HL-60 (cell line): ENCODE results near the gene ANKRD13A.

Source experiments
- GABPA ChIP-seq: IDR thresholded peaks from 2 replicates; pipeline ENCODE4 v1.6.1; 2012; ENCODE audit warnings: low read depth
- POLR2AphosphoS5 ChIP-seq: IDR thresholded peaks from 2 replicates; pipeline ENCODE4 v1.6.1; 2012; ENCODE audit warnings: low read depth
- SPI1 ChIP-seq: IDR thresholded peaks from 2 replicates; pipeline ENCODE4 v1.6.1; 2012; ENCODE audit warnings: low read depth, mild to moderate bottlenecking, borderline replicate concordance
- TF ChIP-seq, protein P1 (sequence below): IDR thresholded peaks from one replicate; pipeline ENCODE4 v1.5.1; 2011; ENCODE audit warnings: low read length, control low read depth, inconsistent platforms; ENCODE audit not compliant: insufficient read depth
- TF ChIP-seq, protein P2 (sequence below): IDR thresholded peaks from 2 replicates; pipeline ENCODE4 v1.6.1; 2012; ENCODE audit warnings: low read depth; ENCODE audit not compliant: insufficient replicate concordance

DNA sequence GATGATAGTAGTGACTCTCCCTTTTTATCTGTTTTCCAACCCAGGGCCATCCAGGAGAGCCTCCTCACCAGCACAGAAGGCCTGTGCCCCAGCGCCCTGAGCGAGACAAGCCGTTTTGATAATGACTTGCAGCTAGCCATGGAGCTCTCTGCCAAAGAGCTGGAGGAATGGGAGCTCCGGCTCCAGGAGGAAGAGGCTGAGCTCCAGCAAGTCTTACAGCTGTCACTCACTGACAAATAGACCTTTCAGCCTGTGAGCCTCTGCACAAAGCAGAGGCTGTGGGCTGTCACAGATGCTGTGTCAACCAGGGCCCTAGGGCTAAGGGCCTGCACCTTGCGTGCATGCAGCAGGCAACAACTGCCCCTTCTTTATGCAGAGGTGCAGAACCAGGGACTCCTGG lies 38.1 kb downstream of the ANKRD13A start:
- TF ChIP-seq, protein P1, sequence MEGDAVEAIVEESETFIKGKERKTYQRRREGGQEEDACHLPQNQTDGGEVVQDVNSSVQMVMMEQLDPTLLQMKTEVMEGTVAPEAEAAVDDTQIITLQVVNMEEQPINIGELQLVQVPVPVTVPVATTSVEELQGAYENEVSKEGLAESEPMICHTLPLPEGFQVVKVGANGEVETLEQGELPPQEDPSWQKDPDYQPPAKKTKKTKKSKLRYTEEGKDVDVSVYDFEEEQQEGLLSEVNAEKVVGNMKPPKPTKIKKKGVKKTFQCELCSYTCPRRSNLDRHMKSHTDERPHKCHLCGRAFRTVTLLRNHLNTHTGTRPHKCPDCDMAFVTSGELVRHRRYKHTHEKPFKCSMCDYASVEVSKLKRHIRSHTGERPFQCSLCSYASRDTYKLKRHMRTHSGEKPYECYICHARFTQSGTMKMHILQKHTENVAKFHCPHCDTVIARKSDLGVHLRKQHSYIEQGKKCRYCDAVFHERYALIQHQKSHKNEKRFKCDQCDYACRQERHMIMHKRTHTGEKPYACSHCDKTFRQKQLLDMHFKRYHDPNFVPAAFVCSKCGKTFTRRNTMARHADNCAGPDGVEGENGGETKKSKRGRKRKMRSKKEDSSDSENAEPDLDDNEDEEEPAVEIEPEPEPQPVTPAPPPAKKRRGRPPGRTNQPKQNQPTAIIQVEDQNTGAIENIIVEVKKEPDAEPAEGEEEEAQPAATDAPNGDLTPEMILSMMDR, result no peak
- no peak for TF ChIP-seq GABPA
- TF ChIP-seq, protein P2, sequence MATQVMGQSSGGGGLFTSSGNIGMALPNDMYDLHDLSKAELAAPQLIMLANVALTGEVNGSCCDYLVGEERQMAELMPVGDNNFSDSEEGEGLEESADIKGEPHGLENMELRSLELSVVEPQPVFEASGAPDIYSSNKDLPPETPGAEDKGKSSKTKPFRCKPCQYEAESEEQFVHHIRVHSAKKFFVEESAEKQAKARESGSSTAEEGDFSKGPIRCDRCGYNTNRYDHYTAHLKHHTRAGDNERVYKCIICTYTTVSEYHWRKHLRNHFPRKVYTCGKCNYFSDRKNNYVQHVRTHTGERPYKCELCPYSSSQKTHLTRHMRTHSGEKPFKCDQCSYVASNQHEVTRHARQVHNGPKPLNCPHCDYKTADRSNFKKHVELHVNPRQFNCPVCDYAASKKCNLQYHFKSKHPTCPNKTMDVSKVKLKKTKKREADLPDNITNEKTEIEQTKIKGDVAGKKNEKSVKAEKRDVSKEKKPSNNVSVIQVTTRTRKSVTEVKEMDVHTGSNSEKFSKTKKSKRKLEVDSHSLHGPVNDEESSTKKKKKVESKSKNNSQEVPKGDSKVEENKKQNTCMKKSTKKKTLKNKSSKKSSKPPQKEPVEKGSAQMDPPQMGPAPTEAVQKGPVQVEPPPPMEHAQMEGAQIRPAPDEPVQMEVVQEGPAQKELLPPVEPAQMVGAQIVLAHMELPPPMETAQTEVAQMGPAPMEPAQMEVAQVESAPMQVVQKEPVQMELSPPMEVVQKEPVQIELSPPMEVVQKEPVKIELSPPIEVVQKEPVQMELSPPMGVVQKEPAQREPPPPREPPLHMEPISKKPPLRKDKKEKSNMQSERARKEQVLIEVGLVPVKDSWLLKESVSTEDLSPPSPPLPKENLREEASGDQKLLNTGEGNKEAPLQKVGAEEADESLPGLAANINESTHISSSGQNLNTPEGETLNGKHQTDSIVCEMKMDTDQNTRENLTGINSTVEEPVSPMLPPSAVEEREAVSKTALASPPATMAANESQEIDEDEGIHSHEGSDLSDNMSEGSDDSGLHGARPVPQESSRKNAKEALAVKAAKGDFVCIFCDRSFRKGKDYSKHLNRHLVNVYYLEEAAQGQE, result no peak
- no peak for TF ChIP-seq POLR2AphosphoS5
- no peak for TF ChIP-seq SPI1
